CD4-positive, alpha-beta T cell (primary cell): ENCODE results near the gene IP6K3. TPM values are rescaled to one million over a fixed set of nuclear protein-coding genes. Genes with fewer than 3 reads are reported as not detected.

Source experiments
- ATAC-seq: fragments of 200-7000 bp; cut with Tn5 transposase; one replicate; pipeline ENCODE4 v1.10.0; 2022; ENCODE audit warnings: mild to moderate bottlenecking; ENCODE audit not compliant: poor library complexity
- CTCF ChIA-PET: fragments of 350-600 bp; sonication (Branson Sonifier 250); formaldehyde crosslinking; loops from one replicate; lab custom pipeline; 2021; ENCODE audit warnings: antibody characterized with exemption, inconsistent platforms; lab: Charles Lee
- POLR2A ChIA-PET: fragments of 350-600 bp; sonication (Branson Sonifier 250); formaldehyde crosslinking; loops from one replicate; lab custom pipeline; 2021; ENCODE audit warnings: antibody characterized with exemption, inconsistent platforms; lab: Charles Lee
- DNase-seq, 14 experiments: peaks; one replicate each; pipeline ENCODE4 v3.0.0-alpha.2; 2013 to 2020; ENCODE audit warnings: mixed read lengths in 2 of 14
- H3K27ac ChIP-seq, 2 donors: one replicate each; pipeline versions ENCODE4 v1.5.1 to v1.7.0; 2013; ENCODE audit warnings: low read length in 2 of 2, low read depth in 1 of 2, mild to moderate bottlenecking in 1 of 2
- H3K27me3 ChIP-seq, 2 experiments: 1 replicate in 1 of 2; 2 replicates in 1 of 2; pipeline versions ENCODE4 v1.6.1 to v1.7.0; 2013; ENCODE audit warnings: low read length in 2 of 2, control low read depth in 1 of 2, mild to moderate bottlenecking in 1 of 2, moderate library complexity in 1 of 2; ENCODE audit not compliant: insufficient read depth in 2 of 2, control insufficient read depth in 1 of 2
- H3K36me3 ChIP-seq: one replicate; pipeline ENCODE4 v1.6.1; 2013; ENCODE audit warnings: low read length, control low read depth; ENCODE audit not compliant: insufficient read depth
- H3K4me1 ChIP-seq: one replicate; pipeline ENCODE4 v1.6.1; 2013; ENCODE audit warnings: low read length, control low read depth; ENCODE audit not compliant: insufficient read depth
- H3K4me3 ChIP-seq: one replicate; pipeline ENCODE4 v1.5.1; 2013; ENCODE audit warnings: mild to moderate bottlenecking, low read length, moderate library complexity
- H3K9me3 ChIP-seq, 2 experiments: 1 replicate in 1 of 2; 2 replicates in 1 of 2; pipeline versions ENCODE4 v1.6.1 to v1.7.0; 2013; ENCODE audit warnings: low read length in 2 of 2, mild to moderate bottlenecking in 2 of 2, control low read depth in 1 of 2, moderate library complexity in 1 of 2; ENCODE audit not compliant: control insufficient read depth in 1 of 2, insufficient read depth in 1 of 2
- H3K27ac Mint-ChIP-seq: one replicate; pipeline ENCODE4 v1.8.0; 2020; ENCODE audit warnings: mixed read lengths
- H3K27me3 Mint-ChIP-seq: one replicate; pipeline ENCODE4 v1.8.0; 2021; ENCODE audit warnings: mixed read lengths
- H3K36me3 Mint-ChIP-seq: one replicate; pipeline ENCODE4 v1.8.0; 2021; ENCODE audit warnings: low read depth, mixed read lengths
- H3K4me1 Mint-ChIP-seq: one replicate; pipeline ENCODE4 v1.8.0; 2021; ENCODE audit warnings: low read depth, mixed read lengths
- H3K4me3 Mint-ChIP-seq: one replicate; pipeline ENCODE4 v1.8.0; 2020; ENCODE audit warnings: mild to moderate bottlenecking, mixed read lengths
- H3K9me3 Mint-ChIP-seq: one replicate; pipeline ENCODE4 v1.8.0; 2020; ENCODE audit warnings: mixed read lengths
- CTCF ChIP-seq: fragments of 200-600 bp; IDR thresholded peaks from one replicate; pipeline ENCODE4 v1.8.0; 2022; ENCODE audit warnings: antibody characterized with exemption, mild to moderate bottlenecking
- intact Hi-C, 2 experiments: fragments of 100-400 bp; cut with DNase I in 1 of 2; cut with micrococcal nuclease in 1 of 2; formaldehyde crosslinking; loops; one replicate each; pipeline versions ENCODE4 v1.15.1 to v1.9.0; 2023 to 2025; cut with DNase I, micrococcal nuclease
- total RNA-seq, 174 experiments: library from RNA in 2 of 174; stranded (reverse) in 2 of 174; gene quantifications; one replicate each; pipeline ENCODE4 v1.2.3 and lab custom pipeline; 2021 to 2026

Gene IP6K3
- total RNA-seq, 2 experiments from 2014 or later = not detected

GRCh38 chr6:33716379-33716778, 30.3 kb downstream of the IP6K3 start:
- H3K27me3 ChIP-seq = peaks cover 0 to 2% of the 10 kb centered on the region in 2 experiments
- no peak for ATAC-seq
- no peak overlapping the region for H3K27ac Mint-ChIP-seq
- H3K9me3 ChIP-seq = no peaks in the 10 kb centered on the region
- TF ChIP-seq CTCF = no peak
- no peaks in the 10 kb centered on the region for H3K9me3 Mint-ChIP-seq
- peaks cover 7% of the 10 kb centered on the region for H3K4me1 ChIP-seq
- no peak overlapping the region for H3K27ac ChIP-seq
- H3K4me1 Mint-ChIP-seq = peaks cover 8% of the 10 kb centered on the region
- peaks cover 3% of the 10 kb centered on the region for H3K36me3 Mint-ChIP-seq
- ChIA-PET POLR2A (no interaction called here), CTCF (no interaction called here)
- peaks cover 4% of the 10 kb centered on the region for H3K27me3 Mint-ChIP-seq
- no peaks in the 10 kb centered on the region for H3K36me3 ChIP-seq
- intact Hi-C loops = no loop called here
- H3K4me3 ChIP-seq = no peak overlapping the region
- no peak overlapping the region for H3K4me3 Mint-ChIP-seq
- no peak for DNase-seq

GRCh38 chr6:33714385-33715040, 32.2 kb downstream of the IP6K3 start:
- intact Hi-C loops = loop anchor here in 1 of 2 experiments (5.0 kb wide), 1 partner anchor 262 kb away; the partner anchor contains the start of gene ZBTB9
- no peak for ATAC-seq
- H3K4me3 ChIP-seq = no peak overlapping the region
- CTCF ChIA-PET = interaction anchor here (1.3 kb wide), 1 partner anchor 30 kb away, joined by 4 read pairs; no protein-coding TSS in a partner anchor
- H3K4me1 Mint-ChIP-seq = peaks cover 24% of the 10 kb centered on the region
- H3K4me3 Mint-ChIP-seq = no peak overlapping the region
- H3K27me3 ChIP-seq = peaks cover 0 to 2% of the 10 kb centered on the region in 2 experiments
- no peak for DNase-seq
- TF ChIP-seq CTCF = no peak
- no peaks in the 10 kb centered on the region for H3K9me3 ChIP-seq
- H3K36me3 Mint-ChIP-seq = peaks cover 13% of the 10 kb centered on the region
- H3K27me3 Mint-ChIP-seq = no peaks in the 10 kb centered on the region
- POLR2A ChIA-PET = no interaction called here
- no peak overlapping the region for H3K27ac Mint-ChIP-seq
- H3K27ac ChIP-seq = no peak overlapping the region
- peaks cover 21% of the 10 kb centered on the region for H3K4me1 ChIP-seq
- no peaks in the 10 kb centered on the region for H3K36me3 ChIP-seq
- no peaks in the 10 kb centered on the region for H3K9me3 Mint-ChIP-seq

- peaks cover 30% of the 10 kb centered on the region for H3K4me1 Mint-ChIP-seq
- H3K9me3 Mint-ChIP-seq = no peaks in the 10 kb centered on the region
- no peak overlapping the region for H3K27ac Mint-ChIP-seq
- peaks cover 17% of the 10 kb centered on the region for H3K36me3 Mint-ChIP-seq
- H3K27me3 Mint-ChIP-seq = no peaks in the 10 kb centered on the region
- ATAC-seq (no peak), DNase-seq (no peak)
- H3K27me3 ChIP-seq = peaks cover 0 to 2% of the 10 kb centered on the region in 2 experiments
- no peak overlapping the region for H3K27ac ChIP-seq
- ChIA-PET CTCF (interaction anchor here (1.4 kb wide), 1 partner anchor 13 kb away, joined by 4 read pairs; no protein-coding TSS in a partner anchor), POLR2A (no interaction called here)
- peaks cover 22% of the 10 kb centered on the region for H3K4me1 ChIP-seq
- intact Hi-C loops = loop anchor here in 1 of 2 experiments (5.0 kb wide), 1 partner anchor 261 kb away; the partner anchor contains the start of gene ZBTB9
- H3K36me3 ChIP-seq = no peaks in the 10 kb centered on the region
- no peak overlapping the region for H3K4me3 ChIP-seq
- no peak overlapping the region for H3K4me3 Mint-ChIP-seq
- no peak for TF ChIP-seq CTCF
- no peaks in the 10 kb centered on the region for H3K9me3 ChIP-seq
These were observed 32.9 kb downstream of the IP6K3 start for GRCh38 chr6:33713786-33714185.
